ENCODE measurements around the gene FITM1. TPM values are rescaled to one million over a fixed set of nuclear protein-coding genes. Genes with fewer than 3 reads are reported as not detected.

FITM1 gene
- total RNA-seq: not detected in 2 replicates

DNA sequence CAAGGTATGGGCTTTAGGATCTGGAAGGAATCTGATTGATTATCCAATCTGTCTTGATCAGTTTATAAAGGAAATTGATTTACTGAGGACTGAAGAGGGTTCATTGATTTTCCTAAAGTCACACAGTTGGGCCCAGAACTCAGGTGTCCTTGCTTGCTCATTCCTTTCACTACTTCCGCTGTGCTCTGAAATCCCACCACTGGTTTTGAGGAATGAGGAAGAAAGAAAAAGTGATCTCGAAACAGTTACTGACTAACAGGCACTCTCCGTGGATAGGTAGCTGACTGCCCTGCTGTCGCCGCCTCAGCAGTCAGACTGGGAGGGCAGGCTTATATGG, at the start of gene FITM1:
FITM1 (plus strand) TSS at position 280 of the 337 bp plus-strand sequence. CDS start 905 bp downstream, outside the sequence.

GRCh38 chr14:24093901-24094840, 36.3 kb upstream of the FITM1 start, which contains the start of gene PCK2:
Gene PCK2, plus strand, starts transcription at chr14:24094311. Its CDS starts 95 bp downstream, at chr14:24094406.

DNA sequence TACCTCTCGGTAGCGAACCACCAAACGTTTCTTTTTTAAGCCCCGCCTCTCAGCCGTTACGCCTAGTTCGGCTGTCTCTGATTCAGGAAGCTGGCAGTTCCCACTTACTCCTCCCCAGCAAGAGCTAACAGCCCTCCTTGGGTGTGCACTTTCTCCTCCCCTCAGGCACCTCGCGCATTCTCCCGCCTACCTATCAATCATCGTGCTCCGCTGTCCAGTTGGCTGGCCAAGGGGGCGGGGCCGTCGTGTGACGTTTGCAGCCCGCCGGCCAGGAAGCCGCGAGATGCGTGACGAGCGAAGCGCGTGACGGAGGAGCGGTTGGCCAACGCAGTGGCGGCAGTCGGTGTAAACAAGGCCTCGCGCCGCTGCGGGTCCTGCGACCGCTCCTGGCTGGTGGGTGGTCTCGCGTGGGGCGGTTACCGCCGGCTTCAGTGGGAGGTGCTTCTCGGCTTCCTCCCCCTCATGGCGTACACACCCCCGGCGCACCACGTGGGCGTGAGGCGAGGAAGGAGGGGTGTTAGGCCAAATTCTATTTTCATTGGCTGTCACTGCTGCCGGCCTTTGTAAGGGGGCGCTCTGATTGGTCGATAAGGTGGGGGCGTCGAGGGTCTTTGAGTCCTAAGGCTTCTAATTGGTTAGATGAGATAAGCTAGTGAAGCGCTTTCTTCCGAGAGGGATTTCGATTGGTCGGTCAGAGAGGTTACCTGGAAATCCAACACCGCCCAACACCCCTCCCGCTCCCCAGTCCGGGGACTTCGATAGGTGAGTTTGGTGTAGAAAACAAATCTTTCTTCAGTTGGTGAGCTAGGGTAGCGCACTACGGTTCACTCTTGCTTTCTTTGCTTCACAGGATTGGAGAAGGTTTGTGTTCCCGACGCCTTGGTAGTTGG, 15.7 kb upstream of the FITM1 start, which contains the start of the genes DCAF11 and NRL:
DCAF11 (plus strand) TSS at position 246 of the 890 bp plus-strand sequence. CDS start 818 bp downstream, outside the sequence.
NRL (minus strand) TSS at position 418 of the 890 bp plus-strand sequence. CDS start 32,101 bp downstream, outside the sequence.

DNA sequence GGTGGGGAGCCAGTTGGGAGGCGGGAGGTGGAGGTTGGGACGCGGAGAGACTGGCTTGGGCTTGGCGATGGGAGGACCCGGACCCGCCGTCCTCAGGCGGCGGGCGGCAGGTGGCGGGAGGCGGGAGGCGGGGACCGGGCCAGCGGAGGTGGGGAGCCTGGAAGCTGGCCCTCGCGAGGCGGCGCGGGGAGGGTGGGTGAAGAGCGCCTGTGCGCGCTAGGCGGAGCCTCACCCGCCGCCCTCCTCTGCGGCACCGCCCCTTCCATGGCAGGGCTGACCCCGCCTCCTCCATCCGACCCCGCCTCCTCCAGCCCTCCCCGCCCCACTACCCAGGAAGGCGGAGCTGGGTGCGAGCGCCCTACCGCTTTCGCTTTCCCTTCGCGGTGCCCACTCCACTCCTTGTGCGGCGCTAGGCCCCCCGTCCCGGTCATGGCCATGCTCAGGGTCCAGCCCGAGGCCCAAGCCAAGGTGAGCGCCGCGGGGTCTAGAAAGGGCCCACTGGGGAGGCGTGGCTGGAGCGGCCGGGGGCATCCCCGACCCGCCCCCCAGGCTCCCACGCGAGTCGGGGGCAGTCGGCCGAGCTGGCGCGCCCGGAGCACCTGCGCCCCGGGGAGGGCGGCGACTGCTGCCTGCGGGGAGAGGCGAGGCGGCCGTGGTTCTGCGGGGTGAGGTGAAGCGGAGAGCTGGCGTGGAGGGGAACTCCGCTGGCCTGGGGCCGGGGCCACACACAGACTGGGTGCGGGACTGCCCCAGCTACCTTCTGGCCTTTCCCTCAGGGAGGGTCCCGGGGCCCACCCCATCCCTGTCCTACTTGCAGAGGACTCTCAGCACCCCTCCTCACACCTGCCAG, 5.6 kb downstream of the FITM1 start, which contains the start of gene PSME1:
PSME1 (plus strand) TSS at position 361 of the 850 bp plus-strand sequence; CDS start at position 430, 69 bp downstream.

DNA sequence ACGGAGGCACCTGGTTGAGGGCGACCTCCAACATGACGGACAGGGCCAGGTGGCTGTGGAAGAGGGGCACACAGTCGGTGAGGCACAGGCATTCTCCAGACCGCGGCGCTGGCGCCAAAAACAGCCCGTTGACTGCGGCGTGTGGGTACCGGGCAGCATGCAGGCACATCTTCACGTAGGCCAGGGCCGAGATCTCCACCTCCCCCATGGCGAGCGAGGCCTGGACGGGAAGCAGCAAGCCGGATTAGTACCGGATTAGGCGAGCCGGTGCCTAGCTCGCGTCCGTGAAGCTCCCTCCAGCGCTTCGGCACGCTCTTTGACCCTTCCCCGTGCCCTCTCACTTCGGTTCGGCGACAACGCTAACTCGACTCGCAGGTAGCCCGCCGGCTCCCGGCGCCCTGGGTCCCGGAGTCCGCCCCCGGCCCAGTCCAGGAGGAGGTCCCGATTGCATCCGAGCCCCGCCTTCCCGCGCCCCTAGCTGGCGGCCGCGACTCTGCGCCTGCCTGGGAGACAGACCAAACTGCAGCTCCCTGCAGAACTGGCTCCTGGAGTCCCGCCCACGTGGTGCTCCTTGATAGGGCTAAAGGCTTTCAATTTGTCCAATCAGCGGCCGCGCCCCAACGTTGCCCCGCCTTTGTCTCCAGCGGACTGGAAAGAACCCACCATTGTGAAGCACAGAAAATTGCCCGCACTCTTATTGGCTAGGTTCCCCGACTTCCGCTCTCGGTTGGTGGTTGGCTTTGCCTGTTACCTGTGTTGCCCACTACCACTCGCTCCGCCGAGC, 10.8 kb downstream of the FITM1 start, which contains the start of gene EMC9:
EMC9 (minus strand) TSS at position 495 of the 784 bp plus-strand sequence; CDS start at position 208, 287 bp downstream.

DNA sequence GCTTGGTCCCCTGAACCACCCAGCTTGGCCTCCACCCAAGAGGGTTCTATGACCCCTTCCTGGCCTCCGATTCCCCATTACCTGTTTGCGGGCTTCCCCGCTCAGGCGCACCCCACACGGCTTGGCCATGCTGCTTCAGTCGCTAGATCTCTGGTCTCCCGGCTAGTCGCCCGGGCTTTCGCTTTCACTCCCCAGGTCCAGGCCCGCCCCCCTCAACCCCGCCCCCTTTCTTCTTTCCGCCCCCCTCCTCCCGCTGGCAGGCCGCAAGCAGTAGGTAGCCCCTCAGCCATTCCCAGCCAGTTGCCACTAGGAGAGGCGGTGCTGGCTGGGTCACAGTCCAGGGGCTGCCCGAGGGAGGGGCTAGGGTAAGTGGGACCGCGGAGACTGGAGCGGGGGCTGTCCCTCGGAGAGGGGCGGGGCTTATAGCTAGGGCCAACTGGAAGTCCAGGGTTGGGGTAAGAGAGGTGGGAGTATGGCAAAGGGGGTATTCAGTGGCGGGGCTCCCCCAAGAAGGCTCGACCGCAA, 16.1 kb downstream of the FITM1 start, which contains the start of gene PSME2:
PSME2 (minus strand) TSS at position 158 of the 525 bp plus-strand sequence; CDS start at position 129, 29 bp downstream.

DNA sequence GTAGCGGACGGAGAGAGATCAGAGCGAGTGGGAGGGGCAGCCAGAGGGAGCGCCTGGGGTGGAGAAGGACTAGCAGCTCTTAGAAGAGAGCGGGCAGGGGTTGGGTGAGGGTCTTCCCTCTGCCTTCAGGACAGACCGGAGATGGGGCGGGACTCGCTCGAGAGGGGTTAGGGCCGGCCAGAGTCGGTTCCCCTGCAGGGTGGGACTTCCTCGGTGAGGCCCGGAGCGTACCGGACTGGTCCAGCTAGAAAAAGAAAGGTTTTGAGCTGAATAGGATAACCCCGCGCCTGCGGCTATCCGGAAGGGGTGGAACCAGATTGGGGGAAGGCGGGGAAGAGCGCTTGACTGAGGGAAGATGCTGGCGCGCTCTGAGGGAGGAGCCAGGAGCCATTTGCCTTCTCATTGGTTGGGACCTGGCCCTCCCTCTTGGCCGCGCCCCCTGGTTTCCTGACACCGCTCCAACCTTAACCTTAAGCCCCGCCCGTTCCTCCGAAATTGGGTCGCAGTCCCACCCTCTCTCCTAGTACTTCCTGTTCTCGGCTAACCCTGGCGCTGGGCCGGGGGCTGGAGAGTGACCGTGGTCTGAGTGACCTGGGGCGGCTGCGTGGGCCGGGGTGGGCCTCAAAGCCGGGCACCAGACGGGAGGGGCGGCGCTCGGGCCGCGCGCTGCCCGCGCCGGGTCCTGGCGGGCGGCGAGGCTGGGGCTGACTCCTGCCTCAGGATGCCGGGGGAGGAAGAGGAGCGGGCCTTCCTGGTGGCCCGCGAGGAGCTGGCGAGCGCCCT, 16.7 kb downstream of the FITM1 start, which contains the start of gene RNF31:
RNF31 (plus strand) TSS at position 521 of the 783 bp plus-strand sequence; CDS start at position 722, 201 bp downstream.

DNA sequence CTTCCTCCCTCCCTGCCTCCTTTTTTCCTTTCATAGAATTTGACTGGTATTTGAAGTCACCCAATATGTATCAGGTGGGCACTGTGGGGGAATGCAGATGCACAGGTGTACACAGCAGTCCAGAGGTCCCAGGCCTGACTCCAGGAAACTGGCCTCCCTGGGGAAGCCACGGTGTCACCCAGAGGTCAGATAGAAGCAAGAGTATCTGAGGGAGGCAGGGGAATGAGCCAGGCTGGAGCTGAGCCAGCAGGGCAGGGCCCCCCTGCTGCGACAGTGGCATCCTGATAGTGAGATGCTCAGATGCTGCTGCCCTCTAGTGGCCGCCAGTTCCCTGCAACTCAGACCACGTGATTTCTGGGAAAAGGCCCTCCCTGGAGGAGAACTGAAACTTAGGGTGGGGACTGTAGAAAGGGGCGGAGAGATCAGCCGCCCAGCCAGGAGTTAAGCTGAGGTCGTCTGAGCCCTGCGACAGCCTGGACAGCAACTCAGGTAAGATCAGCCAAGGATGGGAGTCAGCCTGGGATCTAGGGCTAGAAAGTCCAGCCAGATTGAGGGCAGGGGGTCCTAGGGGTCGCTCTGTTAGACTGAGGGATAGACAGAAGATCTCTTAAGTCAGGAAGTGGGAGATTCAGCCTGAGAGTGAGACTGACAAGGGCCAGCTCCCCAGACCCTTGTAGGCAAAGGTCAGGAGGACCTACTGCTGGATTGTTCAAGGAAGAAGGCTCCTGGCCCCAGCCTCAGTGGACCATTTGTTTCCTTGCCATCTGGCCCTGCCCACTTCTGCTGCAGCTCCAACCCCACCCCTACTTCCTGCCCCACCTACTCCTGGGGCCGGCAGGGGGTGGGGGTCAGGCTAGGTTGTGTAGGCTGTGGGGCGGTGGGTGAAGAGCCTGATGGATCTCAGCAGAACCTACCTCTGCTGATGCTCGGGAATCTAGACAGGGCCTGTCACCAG, 30.7 kb downstream of the FITM1 start, which contains the start of gene IRF9:
IRF9 (plus strand) TSS at position 416 of the 955 bp plus-strand sequence. CDS start 880 bp downstream, outside the sequence.

GRCh38 chr14:24171422-24172260, 41.2 kb downstream of the FITM1 start, which contains the start of gene REC8:
Gene REC8, plus strand, starts transcription at chr14:24172080. Its CDS starts 473 bp downstream, at chr14:24172553.

Other genes with a start within 250 kb of the FITM1 start
- gene DHRS4, start 176.9 kb upstream of the FITM1 start, total RNA-seq: 29.6 and 49.8 TPM in 2 replicates
- gene DHRS4L2, start 141.7 kb upstream of the FITM1 start, total RNA-seq: 16.3 and 16.9 TPM in 2 replicates
- gene CARMIL3, start 78.7 kb upstream of the FITM1 start, total RNA-seq: not detected in 2 replicates
- gene CPNE6, start 59.1 kb upstream of the FITM1 start, total RNA-seq: not detected in 2 replicates
- gene PCK2, start 36.3 kb upstream of the FITM1 start, total RNA-seq: 13.4 and 17.2 TPM in 2 replicates
- 50.6 and 56.1 TPM in 2 replicates for gene DCAF11, start 15.9 kb upstream of the FITM1 start, total RNA-seq
- 0.56 and 0.77 TPM in 2 replicates for gene NRL, start 15.7 kb upstream of the FITM1 start, total RNA-seq
- 69.4 and 88.5 TPM in 2 replicates for gene PSME1, start 5.5 kb downstream of the FITM1 start, total RNA-seq
- 20.6 and 31.1 TPM in 2 replicates for gene EMC9, start 10.9 kb downstream of the FITM1 start, total RNA-seq
- 81.5 and 136 TPM in 2 replicates for gene PSME2, start 16.0 kb downstream of the FITM1 start, total RNA-seq
- 22.6 and 28.8 TPM in 2 replicates for gene RNF31, start 16.8 kb downstream of the FITM1 start, total RNA-seq
- gene IRF9, start 30.6 kb downstream of the FITM1 start, total RNA-seq: 55.5 and 58.9 TPM in 2 replicates
- gene REC8, start 41.4 kb downstream of the FITM1 start, total RNA-seq: 0.56 and 0.77 TPM in 2 replicates
- 26.5 and 79.8 TPM in 2 replicates for gene IPO4, start 58.2 kb downstream of the FITM1 start, total RNA-seq
- 78.4 and 80.1 TPM in 2 replicates for gene TM9SF1, start 64.8 kb downstream of the FITM1 start, total RNA-seq
- under 0.01 TPM in 1 of 2 replicates, not detected in the other for gene TSSK4, start 75.0 kb downstream of the FITM1 start, total RNA-seq
- 23.4 and 25.1 TPM in 2 replicates for gene CHMP4A, start 82.8 kb downstream of the FITM1 start, total RNA-seq
- 15.9 and 18.0 TPM in 2 replicates for gene MDP1, start 85.4 kb downstream of the FITM1 start, total RNA-seq
- 142 and 224 TPM in 2 replicates for gene NEDD8, start 101.7 kb downstream of the FITM1 start, total RNA-seq
- gene GMPR2, start 102.3 kb downstream of the FITM1 start, total RNA-seq: 63.6 and 103 TPM in 2 replicates
- 48.3 and 58.3 TPM in 2 replicates for gene TINF2, start 112.0 kb downstream of the FITM1 start, total RNA-seq
- gene TGM1, start 132.5 kb downstream of the FITM1 start, total RNA-seq: 0.19 and 0.85 TPM in 2 replicates
- 24.0 and 28.0 TPM in 2 replicates for gene RABGGTA, start 140.9 kb downstream of the FITM1 start, total RNA-seq
- gene DHRS1, start 169.1 kb downstream of the FITM1 start, total RNA-seq: 9.0 and 9.9 TPM in 2 replicates
- 19.7 and 34.7 TPM in 2 replicates for gene NOP9, start 169.2 kb downstream of the FITM1 start, total RNA-seq
- 1.5 and 1.7 TPM in 2 replicates for gene CIDEB, start 177.3 kb downstream of the FITM1 start, total RNA-seq
- gene LTB4R2, start 179.5 kb downstream of the FITM1 start, total RNA-seq: 1.3 and 3.1 TPM in 2 replicates
- gene LTB4R, start 180.8 kb downstream of the FITM1 start, total RNA-seq: 1.5 and 1.7 TPM in 2 replicates
- gene ADCY4, start 204.4 kb downstream of the FITM1 start, total RNA-seq: 5.6 and 15.5 TPM in 2 replicates
- gene RIPK3, start 209.3 kb downstream of the FITM1 start, total RNA-seq: 0.19 and 0.56 TPM in 2 replicates
- 30.3 and 71.0 TPM in 2 replicates for gene NFATC4, start 237.5 kb downstream of the FITM1 start, total RNA-seq